ENCODE data around the gene CAMK2B.

GRCh38 chr7:44189286-44189992 is 136.0 kb downstream of the CAMK2B start, which contains the start of gene GCK:
- TF ChIP-seq GATA4 (IDR thresholded peaks at IDR 0.05; ENCODE audit: borderline replicate concordance, low read depth) (no peak), PAF1 (CRISPR knock-in tag; IDR thresholded peaks at IDR 0.05) (no peak), ZSCAN20 (CRISPR knock-in tag; IDR thresholded peaks at IDR 0.05; ENCODE audit: borderline replicate concordance) (no peak), PRMT3 (CRISPR knock-in tag; IDR thresholded peaks at IDR 0.05; ENCODE audit: borderline replicate concordance, low read depth) (no peak), PPARG (CRISPR knock-in tag; conservative IDR thresholded peaks at IDR 0.05) (no peak), ZNF501 (CRISPR knock-in tag; IDR thresholded peaks at IDR 0.05) (no peak), BRCA1 (CRISPR knock-in tag; IDR thresholded peaks at IDR 0.05) (no peak), PLRG1 (conservative IDR thresholded peaks at IDR 0.05) (no peak)
